ENCODE measurements around the gene CPAMD8. TPM values are rescaled to one million over a fixed set of nuclear protein-coding genes. Genes with fewer than 3 reads are reported as not detected.

Gene CPAMD8
- total and polyA plus RNA-seq, 12 donors: 3.1 to 33.7 (median 9.2) TPM

GRCh38 chr19:16872728-16873127 lies 153.9 kb downstream of the CPAMD8 start:
- TF ChIP-seq CTCF (IDR thresholded peaks at IDR 0.05) (no peak), POLR2A (IDR thresholded peaks at IDR 0.05) (no peak)
- peaks cover 0 to 72% of the 10 kb centered on the region in 2 donors for H3K36me3 ChIP-seq (replicated peaks in 1 of 2)
- H3K4me3 ChIP-seq: no peak overlapping the region
- H3K4me1 ChIP-seq (replicated peaks in 1 of 2): peaks cover 0 to 8% of the 10 kb centered on the region in 2 donors
- intact Hi-C loops (cut with DNase I): no loop called here
- WGBS, 4 donors: 91 to 96% (median 94%) methylated on average over 5 to 21 of the region's 21 CpGs
- peak overlapping the region in 2 of 5 donors; percentile 34 to 68 for H3K27ac ChIP-seq
- H3K9me3 ChIP-seq (replicated peaks in 1 of 3): no peaks in the 10 kb centered on the region
- no peak for DNase-seq
- H3K27me3 ChIP-seq: no peaks in the 10 kb centered on the region

- 69 to 73% (median 71%) methylated on average over 7 of the region's 7 CpGs for WGBS, 4 donors
- TF ChIP-seq CTCF (IDR thresholded peaks at IDR 0.05): no peak
- TF ChIP-seq POLR2A (IDR thresholded peaks at IDR 0.05): no peak
- Histone ChIP-seq H3K4me3 (no peak overlapping the region), H3K27ac (peak overlapping the region in 3 of 5 donors; percentile 9 to 77 (median 51)), H3K9me3 (replicated peaks in 1 of 3) (no peaks in the 10 kb centered on the region), H3K4me1 (replicated peaks in 1 of 2) (peaks cover 0 to 13% of the 10 kb centered on the region in 2 donors), H3K27me3 (no peaks in the 10 kb centered on the region), H3K36me3 (replicated peaks in 1 of 2) (peaks cover 0 to 71% of the 10 kb centered on the region in 2 donors)
- intact Hi-C loops (cut with DNase I): no loop called here
- DNase-seq: peak in 2 of 7 donors; percentile 43 to 44
These were observed 154.7 kb downstream of the CPAMD8 start for GRCh38 chr19:16871871-16872270.

DNA sequence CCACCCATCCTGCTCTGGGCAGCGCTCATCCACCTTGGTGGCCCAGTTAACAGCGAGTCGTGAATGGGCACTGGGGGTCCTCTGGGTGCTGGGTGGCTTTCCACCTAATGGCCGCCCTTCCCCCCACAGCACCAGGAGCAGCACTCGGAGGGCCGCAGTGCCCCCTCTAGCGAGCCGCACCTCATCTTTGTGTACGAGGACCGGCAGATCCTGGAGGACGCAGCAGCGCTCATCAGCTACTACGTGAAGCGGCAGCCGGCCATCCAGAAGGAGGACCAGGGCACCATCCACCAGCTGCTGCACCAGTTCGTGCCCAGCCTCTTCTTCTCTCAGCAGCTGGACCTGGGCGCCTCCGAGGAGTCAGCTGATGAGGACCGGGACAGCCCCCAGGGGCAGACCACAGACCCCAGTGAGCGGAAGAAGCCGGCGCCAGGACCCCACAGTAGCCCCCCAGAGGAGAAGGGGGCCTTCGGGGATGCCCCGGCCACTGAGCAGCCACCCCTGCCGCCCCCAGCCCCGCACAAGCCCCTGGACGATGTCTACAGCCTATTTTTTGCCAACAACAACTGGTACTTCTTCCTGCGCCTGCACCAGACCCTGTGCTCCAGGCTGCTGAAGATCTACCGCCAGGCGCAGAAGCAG lies 157.2 kb downstream of the CPAMD8 start:
- no peak for DNase-seq
- WGBS, 4 donors: 94 to 97% (median 96%) methylated on average over 3 to 30 of the region's 30 CpGs
- Histone ChIP-seq H3K27ac (no peak overlapping the region), H3K4me1 (replicated peaks in 1 of 2) (peaks cover 0 to 13% of the 10 kb centered on the region in 2 donors), H3K27me3 (no peaks in the 10 kb centered on the region), H3K36me3 (replicated peaks in 1 of 2) (peaks cover 0 to 83% of the 10 kb centered on the region in 2 donors), H3K9me3 (replicated peaks in 1 of 3) (no peaks in the 10 kb centered on the region), H3K4me3 (no peak overlapping the region)
- TF ChIP-seq POLR2A (IDR thresholded peaks at IDR 0.05) (no peak), CTCF (IDR thresholded peaks at IDR 0.05) (no peak)
- intact Hi-C loops (cut with DNase I): no loop called here

DNA sequence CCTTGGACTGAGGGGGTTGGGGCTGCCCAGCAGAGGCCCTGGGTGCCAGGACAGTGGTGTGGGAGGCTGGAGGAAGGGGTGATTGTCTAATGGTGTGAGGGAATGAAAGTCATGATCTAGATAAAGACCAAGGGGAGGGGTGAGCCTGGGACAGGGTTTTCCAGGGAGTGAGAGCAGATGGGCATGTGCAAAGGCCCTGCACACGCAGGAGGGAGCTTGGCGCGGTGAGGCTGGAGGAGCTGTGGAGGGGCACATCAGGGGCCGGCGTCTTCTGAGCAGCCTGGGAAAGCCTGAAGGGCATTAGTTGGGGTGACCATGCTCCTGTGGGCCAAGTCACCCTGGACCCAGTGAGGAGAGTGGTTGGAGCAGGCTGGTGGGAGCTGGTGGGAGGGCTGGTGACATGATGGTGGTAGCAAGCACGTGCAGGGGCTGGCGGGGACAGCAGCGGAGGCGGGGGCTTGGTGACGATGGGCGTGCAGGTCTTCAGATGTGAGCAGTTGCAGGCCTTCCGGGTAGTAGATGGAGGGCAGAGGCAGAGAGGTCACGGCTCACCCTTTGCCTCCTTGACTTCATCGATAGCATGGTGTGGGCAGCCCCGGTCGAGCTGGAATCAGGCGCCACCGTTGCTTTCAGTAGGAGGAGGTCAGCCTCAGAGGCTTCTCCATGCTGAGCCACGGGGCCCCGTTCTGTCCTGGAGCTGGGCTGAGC lies 158.0 kb downstream of the CPAMD8 start:
- no peak overlapping the region for H3K4me3 ChIP-seq
- WGBS, 4 donors: 92 to 97% (median 95%) methylated on average over 16 to 20 of the region's 20 CpGs
- peaks cover 0 to 89% of the 10 kb centered on the region in 2 donors for H3K36me3 ChIP-seq (replicated peaks in 1 of 2)
- H3K9me3 ChIP-seq (replicated peaks in 1 of 3): no peaks in the 10 kb centered on the region
- TF ChIP-seq CTCF (IDR thresholded peaks at IDR 0.05) (no peak), POLR2A (IDR thresholded peaks at IDR 0.05) (no peak)
- intact Hi-C loops (cut with DNase I): no loop called here
- peaks cover 0 to 9% of the 10 kb centered on the region in 2 donors for H3K4me1 ChIP-seq (replicated peaks in 1 of 2)
- H3K27me3 ChIP-seq: no peaks in the 10 kb centered on the region
- no peak overlapping the region for H3K27ac ChIP-seq
- DNase-seq: no peak

All from adrenal gland (tissue), 12 donors.